Mesendoderm (in vitro differentiated cells): ENCODE data around the gene PLEKHA5.

Experiments
- DNase-seq: peaks from one replicate; pipeline ENCODE4 v3.0.0; 2013
- H2AK5ac ChIP-seq: 2 replicates; pipeline ENCODE4 v1.6.1; 2013; ENCODE audit warnings: low read length, inconsistent platforms
- H2BK120ac ChIP-seq: 2 replicates; pipeline ENCODE4 v1.6.1; 2013; ENCODE audit warnings: low read depth, mild to moderate bottlenecking, low read length, moderate library complexity, mixed read lengths
- H2BK15ac ChIP-seq: replicated peaks from 2 replicates; pipeline ENCODE4 v1.6.1; 2013; ENCODE audit warnings: low read depth, mild to moderate bottlenecking, moderate library complexity
- H2BK5ac ChIP-seq: 2 replicates; pipeline ENCODE4 v1.6.1; 2013; ENCODE audit warnings: low read length, inconsistent platforms
- H3K18ac ChIP-seq: 2 replicates; pipeline ENCODE4 v1.6.1; 2013; ENCODE audit warnings: mild to moderate bottlenecking, low read length, mixed read lengths
- H3K23ac ChIP-seq: one replicate; pipeline ENCODE4 v1.6.1; 2013; ENCODE audit warnings: low read length
- H3K27ac ChIP-seq: 2 replicates; pipeline ENCODE4 v1.5.1; 2013; ENCODE audit warnings: low read depth, mild to moderate bottlenecking, inconsistent platforms, low read length, moderate library complexity
- H3K27me3 ChIP-seq: 2 replicates; pipeline ENCODE4 v1.6.1; 2013; ENCODE audit warnings: low read length, control low read depth, mild to moderate bottlenecking, inconsistent platforms; ENCODE audit not compliant: insufficient read depth, poor library complexity
- H3K36me3 ChIP-seq: 2 replicates; pipeline ENCODE4 v1.6.1; 2013; ENCODE audit warnings: low read length, inconsistent platforms; ENCODE audit not compliant: control insufficient read depth, insufficient read depth
- H3K4ac ChIP-seq: one replicate; pipeline ENCODE4 v1.6.1; 2013; ENCODE audit warnings: low read depth, mild to moderate bottlenecking, low read length, moderate library complexity
- H3K4me1 ChIP-seq: 2 replicates; pipeline ENCODE4 v1.6.1; 2013; ENCODE audit warnings: low read depth, low read length, inconsistent platforms; ENCODE audit not compliant: control insufficient read depth
- H3K4me2 ChIP-seq: 2 replicates; pipeline ENCODE4 v1.6.1; 2013; ENCODE audit warnings: low read length
- H3K4me3 ChIP-seq: 2 replicates; pipeline ENCODE4 v1.5.1; 2013; ENCODE audit warnings: mild to moderate bottlenecking, low read length
- H3K56ac ChIP-seq: one replicate; pipeline ENCODE4 v1.6.1; 2013; ENCODE audit warnings: low read length
- H3K79me1 ChIP-seq: 2 replicates; pipeline ENCODE4 v1.6.1; 2013; ENCODE audit warnings: low read length, inconsistent platforms
- H3K79me2 ChIP-seq: 2 replicates; pipeline ENCODE4 v1.6.1; 2013; ENCODE audit warnings: mild to moderate bottlenecking, low read length; ENCODE audit not compliant: control insufficient read depth, insufficient read depth
- H3K9ac ChIP-seq: 2 replicates; pipeline ENCODE4 v1.6.1; 2013; ENCODE audit warnings: low read length, inconsistent platforms
- H4K5ac ChIP-seq: one replicate; pipeline ENCODE4 v1.6.1; 2013; ENCODE audit warnings: low read length
- H4K8ac ChIP-seq: one replicate; pipeline ENCODE4 v1.6.1; 2013; ENCODE audit warnings: low read depth, mild to moderate bottlenecking, control low read depth, low read length, moderate library complexity
- WGBS: extraction: QIAGEN DNeasy Blood & Tissue Kit; methylation state at CpG from one replicate; pipeline ENCODE4 v1.1.7; 2013; ENCODE audit warnings: low lambda C conversion rate, missing lambda C conversion rate; ENCODE audit not compliant: insufficient coverage; ENCODE audit errors: extremely low coverage; 5-methylcytosine and 5-hydroxymethylcytosine counted together

PLEKHA5 gene

DNA sequence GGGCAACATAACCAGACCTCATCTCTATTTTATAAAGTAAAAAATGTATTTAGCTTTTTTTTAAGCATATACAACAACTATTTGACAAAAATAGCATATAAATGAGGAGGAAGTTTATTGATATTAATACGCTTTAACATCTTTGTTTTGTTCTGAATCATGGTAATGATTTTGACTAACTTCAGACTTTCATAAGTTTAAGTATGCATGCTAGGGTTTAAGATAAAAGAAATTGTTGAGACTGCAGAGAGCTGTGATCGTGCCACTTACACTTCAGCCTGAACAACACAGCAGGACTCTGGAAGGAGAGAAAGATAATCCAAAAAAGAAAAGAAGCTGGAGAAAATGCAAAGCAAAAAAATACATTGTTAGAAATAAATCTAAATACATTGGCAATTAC is 221.8 kb downstream of the PLEKHA5 start:
- H3K27me3 ChIP-seq = no peaks in the 10 kb centered on the region
- H2BK15ac ChIP-seq = no peak overlapping the region
- H4K5ac ChIP-seq = no peak overlapping the region
- H3K56ac ChIP-seq = no peak overlapping the region
- WGBS = no CpG with 5 or more reads among the region's 2 CpGs
- H3K4me2 ChIP-seq = no peak overlapping the region
- no peak overlapping the region for H3K23ac ChIP-seq
- no peak overlapping the region for H2BK120ac ChIP-seq
- H3K18ac ChIP-seq = no peak overlapping the region
- no peak overlapping the region for H3K4ac ChIP-seq
- no peak overlapping the region for H2AK5ac ChIP-seq
- H3K79me1 ChIP-seq = no peaks in the 10 kb centered on the region
- H3K27ac ChIP-seq = no peak overlapping the region
- H3K79me2 ChIP-seq = no peaks in the 10 kb centered on the region
- H4K8ac ChIP-seq = no peak overlapping the region
- no peak overlapping the region for H2BK5ac ChIP-seq
- H3K9ac ChIP-seq = no peak overlapping the region
- no peak for DNase-seq
- peaks cover 3% of the 10 kb centered on the region for H3K36me3 ChIP-seq
- no peaks in the 10 kb centered on the region for H3K4me1 ChIP-seq
- no peak overlapping the region for H3K4me3 ChIP-seq

DNA sequence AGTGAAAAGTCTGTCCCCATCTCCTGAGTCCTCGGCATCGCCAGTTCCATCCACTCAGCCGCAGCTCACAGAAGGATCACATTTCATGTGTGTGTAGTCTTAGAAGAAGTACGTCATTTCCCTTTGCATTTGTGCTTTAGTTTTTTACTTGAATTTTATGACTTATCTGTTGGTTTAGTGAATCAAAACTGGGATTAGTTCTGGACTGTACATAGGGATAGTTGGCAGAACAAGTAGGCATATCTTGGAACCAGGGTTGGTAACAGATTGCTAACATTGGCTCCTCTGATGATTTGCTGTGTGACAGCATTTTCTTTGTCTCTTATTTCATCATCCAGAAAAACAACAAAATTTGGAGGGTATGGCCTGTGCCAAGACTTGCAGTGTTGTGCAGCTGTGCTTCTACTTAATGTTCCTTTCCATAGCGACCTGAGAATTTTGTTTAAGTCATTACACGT is 240.2 kb downstream of the PLEKHA5 start:
- no peaks in the 10 kb centered on the region for H3K79me1 ChIP-seq
- no peak overlapping the region for H2BK5ac ChIP-seq
- no peak for DNase-seq
- peaks cover 1% of the 10 kb centered on the region for H3K36me3 ChIP-seq
- no peak overlapping the region for H3K4me3 ChIP-seq
- H2AK5ac ChIP-seq = no peak overlapping the region
- no peak overlapping the region for H3K4ac ChIP-seq
- no peak overlapping the region for H3K27ac ChIP-seq
- no peak overlapping the region for H3K4me2 ChIP-seq
- H4K5ac ChIP-seq = no peak overlapping the region
- no peaks in the 10 kb centered on the region for H3K4me1 ChIP-seq
- H3K56ac ChIP-seq = no peak overlapping the region
- H4K8ac ChIP-seq = no peak overlapping the region
- no peak overlapping the region for H2BK120ac ChIP-seq
- H3K79me2 ChIP-seq = no peaks in the 10 kb centered on the region
- no peak overlapping the region for H2BK15ac ChIP-seq
- no peak overlapping the region for H3K9ac ChIP-seq
- WGBS = no CpG with 5 or more reads among the region's 6 CpGs
- H3K18ac ChIP-seq = no peak overlapping the region
- no peaks in the 10 kb centered on the region for H3K27me3 ChIP-seq
- no peak overlapping the region for H3K23ac ChIP-seq

DNA sequence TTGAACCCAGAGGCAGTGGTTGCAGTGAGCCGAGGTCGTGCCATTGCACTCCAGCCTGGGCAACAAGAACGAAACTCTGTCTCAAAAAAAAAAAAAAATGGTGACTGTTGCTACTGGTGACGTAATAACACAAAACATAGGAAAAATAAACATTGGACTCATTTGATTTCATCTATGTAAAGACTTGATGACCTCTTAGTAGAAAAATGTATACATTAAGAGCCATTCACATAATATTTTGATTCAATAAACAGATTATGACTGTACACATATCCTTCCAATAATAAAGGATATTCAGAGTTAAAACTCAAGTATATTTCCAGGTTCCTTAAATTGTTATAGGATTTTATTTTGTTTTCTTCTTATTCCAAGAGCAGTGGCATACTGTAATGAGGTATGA is 244.1 kb downstream of the PLEKHA5 start:
- H4K5ac ChIP-seq = no peak overlapping the region
- H3K9ac ChIP-seq = no peak overlapping the region
- no peak overlapping the region for H3K4me2 ChIP-seq
- no peaks in the 10 kb centered on the region for H3K79me2 ChIP-seq
- H2BK15ac ChIP-seq = no peak overlapping the region
- H3K18ac ChIP-seq = no peak overlapping the region
- no peak overlapping the region for H4K8ac ChIP-seq
- H3K27me3 ChIP-seq = no peaks in the 10 kb centered on the region
- H3K79me1 ChIP-seq = no peaks in the 10 kb centered on the region
- no peak overlapping the region for H3K4ac ChIP-seq
- H2AK5ac ChIP-seq = no peak overlapping the region
- H3K36me3 ChIP-seq = peaks cover 3% of the 10 kb centered on the region
- WGBS = no CpG with 5 or more reads among the region's 4 CpGs
- DNase-seq = no peak
- no peak overlapping the region for H3K4me3 ChIP-seq
- no peak overlapping the region for H3K56ac ChIP-seq
- H3K27ac ChIP-seq = no peak overlapping the region
- no peak overlapping the region for H2BK120ac ChIP-seq
- no peak overlapping the region for H2BK5ac ChIP-seq
- H3K23ac ChIP-seq = no peak overlapping the region
- H3K4me1 ChIP-seq = no peaks in the 10 kb centered on the region

DNA sequence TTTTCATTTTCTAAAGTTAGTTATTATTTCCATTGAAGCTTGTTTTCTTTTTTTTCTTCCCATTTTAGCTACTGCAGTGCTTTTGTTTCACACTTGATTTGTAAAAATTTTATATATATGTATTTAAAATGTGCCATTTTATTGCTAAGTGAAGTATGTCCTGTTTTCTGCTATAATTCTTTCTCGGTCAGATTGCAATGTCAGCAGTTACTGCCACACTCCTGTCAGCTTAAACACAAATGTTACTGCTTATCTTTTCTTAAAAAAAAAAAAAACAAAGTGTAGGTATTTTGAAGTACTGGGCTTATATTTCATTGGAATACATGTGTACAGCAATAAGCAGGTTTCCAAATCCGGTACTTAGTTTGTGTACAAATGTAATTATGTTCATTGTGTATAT is 246.4 kb downstream of the PLEKHA5 start:
- Histone ChIP-seq H3K79me2 (no peaks in the 10 kb centered on the region), H2BK15ac (no peak overlapping the region), H3K36me3 (peaks cover 3% of the 10 kb centered on the region), H2BK120ac (no peak overlapping the region), H2AK5ac (no peak overlapping the region), H4K8ac (no peak overlapping the region), H3K23ac (no peak overlapping the region), H3K4ac (no peak overlapping the region), H3K18ac (no peak overlapping the region), H3K9ac (no peak overlapping the region), H3K4me1 (no peaks in the 10 kb centered on the region), H2BK5ac (no peak overlapping the region), H3K56ac (no peak overlapping the region), H3K4me2 (no peak overlapping the region), H3K27ac (no peak overlapping the region), H3K79me1 (no peaks in the 10 kb centered on the region), H3K27me3 (no peaks in the 10 kb centered on the region), H3K4me3 (no peak overlapping the region), H4K5ac (no peak overlapping the region)
- WGBS = no CpG with 5 or more reads among the region's 2 CpGs
- DNase-seq = no peak

DNA sequence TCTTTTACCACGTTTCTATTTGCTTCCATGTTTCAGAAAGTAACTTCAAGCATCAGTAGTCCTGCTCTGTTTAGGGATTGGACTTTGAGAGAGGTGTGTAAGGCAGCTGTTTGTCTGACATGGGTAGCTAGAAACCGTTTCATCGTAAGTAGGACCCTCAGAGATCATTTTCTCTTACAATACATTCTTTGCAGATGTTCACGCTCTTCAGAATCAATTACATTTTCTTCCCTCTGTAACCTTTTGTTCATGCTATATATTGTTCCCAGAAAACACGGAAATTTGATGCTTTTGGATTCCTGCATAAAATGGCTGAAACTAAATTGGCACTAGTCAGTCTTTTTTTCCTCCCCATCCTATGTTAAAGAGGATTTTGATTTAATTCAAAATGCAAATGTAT is 247.2 kb downstream of the PLEKHA5 start:
- Histone ChIP-seq H2AK5ac (no peak overlapping the region), H3K79me2 (no peaks in the 10 kb centered on the region), H3K4me3 (no peak overlapping the region), H2BK5ac (no peak overlapping the region), H3K4me2 (no peak overlapping the region), H4K5ac (no peak overlapping the region), H3K36me3 (peaks cover 1% of the 10 kb centered on the region), H3K9ac (no peak overlapping the region), H3K23ac (no peak overlapping the region), H3K4me1 (no peaks in the 10 kb centered on the region), H2BK120ac (no peak overlapping the region), H3K79me1 (no peaks in the 10 kb centered on the region), H2BK15ac (no peak overlapping the region), H3K18ac (no peak overlapping the region), H4K8ac (no peak overlapping the region), H3K56ac (no peak overlapping the region), H3K27ac (no peak overlapping the region), H3K27me3 (no peaks in the 10 kb centered on the region), H3K4ac (no peak overlapping the region)
- no peak for DNase-seq
- WGBS = no CpG with 5 or more reads among the region's 5 CpGs

DNA sequence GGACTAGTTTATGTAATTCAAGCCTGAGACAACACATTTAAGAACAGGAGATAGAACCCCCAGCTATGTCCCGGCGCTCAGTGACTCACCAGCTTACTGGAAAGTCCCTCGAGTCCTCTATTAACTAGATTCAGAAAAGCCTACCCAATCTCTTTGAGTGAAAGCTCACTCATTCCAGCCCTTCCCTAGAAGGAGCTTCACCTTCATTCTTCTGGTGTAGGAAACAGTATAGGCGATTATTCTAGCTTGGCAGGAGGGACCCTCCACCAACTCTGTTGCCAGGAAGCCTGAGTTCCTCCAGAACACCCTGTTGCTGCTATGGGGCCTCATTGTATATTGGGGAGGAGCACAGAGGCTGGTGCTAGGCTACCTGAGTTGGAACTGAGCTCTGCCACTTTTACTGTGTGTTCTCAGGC is 252.6 kb downstream of the PLEKHA5 start:
- WGBS = no CpG with 5 or more reads among the region's 4 CpGs
- Histone ChIP-seq H3K4me2 (no peak overlapping the region), H3K56ac (no peak overlapping the region), H3K79me1 (no peaks in the 10 kb centered on the region), H3K23ac (no peak overlapping the region), H2AK5ac (no peak overlapping the region), H4K5ac (no peak overlapping the region), H2BK5ac (no peak overlapping the region), H2BK15ac (no peak overlapping the region), H3K27ac (no peak overlapping the region), H3K4me3 (no peak overlapping the region), H3K9ac (no peak overlapping the region), H3K4ac (no peak overlapping the region), H4K8ac (no peak overlapping the region), H3K18ac (no peak overlapping the region), H2BK120ac (no peak overlapping the region), H3K4me1 (no peaks in the 10 kb centered on the region), H3K79me2 (no peaks in the 10 kb centered on the region), H3K27me3 (no peaks in the 10 kb centered on the region), H3K36me3 (no peaks in the 10 kb centered on the region)
- DNase-seq = peak; percentile 36
